ENCODE results near the gene MMP8.
"Not testable (repeated sequence)": the region's sequence is repeated elsewhere in the genome, so short reads cannot be mapped to it uniquely, and the experiment has no call there.

MMP8 gene

GRCh38 chr11:102724904-102725500, at the start of gene MMP8:
MMP8 (minus strand) TSS chr11:102724954; CDS start chr11:102724855, 99 bp downstream.
- no peak for DNase-seq

GRCh38 chr11:102773386-102773785, 48.6 kb upstream of the MMP8 start:
- no peak for DNase-seq

GRCh38 chr11:102771351-102771750, 46.6 kb upstream of the MMP8 start:
- no peak for DNase-seq

GRCh38 chr11:102770191-102770590, 45.4 kb upstream of the MMP8 start:
- DNase-seq, result no peak

- DNase-seq, result no peak
Measured at GRCh38 chr11:102767800-102768199, 43.0 kb upstream of the MMP8 start.

GRCh38 chr11:102763440-102763839, 38.7 kb upstream of the MMP8 start:
- DNase-seq, result no peak

GRCh38 chr11:102762361-102762767, 37.6 kb upstream of the MMP8 start:
- DNase-seq, result no peak

- DNase-seq, result no peak
Measured at GRCh38 chr11:102761646-102762238, 37.0 kb upstream of the MMP8 start.

GRCh38 chr11:102760344-102761035, 35.7 kb upstream of the MMP8 start:
- DNase-seq, result no peak

- no peak for DNase-seq
Measured at GRCh38 chr11:102757823-102758549, 33.2 kb upstream of the MMP8 start.

GRCh38 chr11:102753267-102753666, 28.5 kb upstream of the MMP8 start:
- no peak for DNase-seq

- no peak for DNase-seq
Measured at GRCh38 chr11:102751673-102752072, 26.9 kb upstream of the MMP8 start.

GRCh38 chr11:102749101-102749722, 24.5 kb upstream of the MMP8 start:
- no peak for DNase-seq

GRCh38 chr11:102746746-102747578, 22.2 kb upstream of the MMP8 start:
- DNase-seq, result not testable (repeated sequence)

- no peak for DNase-seq
Measured at GRCh38 chr11:102734650-102735049, 9.9 kb upstream of the MMP8 start.

- peak; percentile 14 for DNase-seq
Measured at GRCh38 chr11:102733232-102733875, 8.6 kb upstream of the MMP8 start.

- not testable (repeated sequence) for DNase-seq
Measured at GRCh38 chr11:102730944-102731343, 6.2 kb upstream of the MMP8 start.

- no peak for DNase-seq
Measured at GRCh38 chr11:102729849-102730815, 5.4 kb upstream of the MMP8 start.

GRCh38 chr11:102727890-102728289, 3.1 kb upstream of the MMP8 start:
- peak; percentile 3 for DNase-seq

GRCh38 chr11:102722821-102723220, 1.9 kb downstream of the MMP8 start:
- DNase-seq, result no peak
